GM23338 (cell line): Measurements from ENCODE around the gene FNDC7.

ENCODE experiments used
- CREB1 ChIP-seq: fragments of 250-450 bp; sonication (Bioruptor Pico); IDR thresholded peaks from 2 replicates; pipeline ENCODE4 v1.5.0; 2020; ENCODE audit warnings: low read depth, mild to moderate bottlenecking, moderate library complexity
- CTCF ChIP-seq, 2 experiments: fragments of 200-600 bp in 1 of 2; sonication (generic) in 1 of 2; conservative IDR thresholded peaks; 2 replicates each; pipeline versions ENCODE4 v1.5.1 to v1.6.1; 2016 to 2017; ENCODE audit warnings: antibody characterized with exemption in 2 of 2, low read depth in 2 of 2, mild to moderate bottlenecking in 2 of 2, moderate library complexity in 1 of 2
- EZH2 ChIP-seq: fragments of 200-600 bp; sonication (generic); IDR thresholded peaks from one replicate; pipeline ENCODE4 v1.8.0; 2017; ENCODE audit warnings: antibody characterized with exemption, mild to moderate bottlenecking, low read depth; ENCODE audit not compliant: unreplicated experiment
- EZH2phosphoT487 ChIP-seq: fragments of 200-600 bp; sonication (generic); IDR thresholded peaks from one replicate; pipeline ENCODE4 v1.8.1; 2018; ENCODE audit warnings: antibody characterized with exemption; ENCODE audit not compliant: unreplicated experiment
- POLR2AphosphoS5 ChIP-seq: IDR thresholded peaks from 2 replicates; pipeline ENCODE4 v1.6.1; 2016; ENCODE audit warnings: antibody characterized with exemption, low read depth
- REST ChIP-seq: IDR thresholded peaks from one replicate; pipeline ENCODE4 v1.6.1; 2018; ENCODE audit warnings: antibody characterized with exemption; ENCODE audit not compliant: unreplicated experiment
- ZNF114 ChIP-seq: fragments of 250-450 bp; sonication (Bioruptor Pico); IDR thresholded peaks from 2 replicates; pipeline ENCODE4 v1.5.0; 2020; ENCODE audit warnings: mild to moderate bottlenecking, moderate library complexity

- TF ChIP-seq CREB1 (CRISPR knock-in tag): no peak
- no peak for TF ChIP-seq EZH2
- no peak for TF ChIP-seq CTCF (conservative IDR thresholded peaks at IDR 0.05; ENCODE audit: low read depth in 2 of 2)
- no peak for TF ChIP-seq POLR2AphosphoS5
- no peak for TF ChIP-seq REST
- TF ChIP-seq EZH2phosphoT487: no peak
- no peak for TF ChIP-seq ZNF114 (CRISPR knock-in tag)
Measured at GRCh38 chr1:108732398-108732797, 19.7 kb downstream of the FNDC7 start.
